Tibial nerve (tissue), 4 donors: Measurements from ENCODE around the gene STARD10. TPM values are rescaled to one million over a fixed set of nuclear protein-coding genes. Genes with fewer than 3 reads are reported as not detected.

Experiments used
- DNase-seq, 2 donors: peaks; one replicate each; pipeline ENCODE4 v3.0.0-alpha.2; 2019; ENCODE audit warnings: low spot score in 2 of 2
- H3K27ac ChIP-seq, 4 donors: fragments of 200-600 bp; sonication (generic) in 3 of 4; one replicate each; pipeline ENCODE4 v1.5.1; 2017 to 2019; ENCODE audit warnings: mild to moderate bottlenecking in 1 of 4
- H3K27me3 ChIP-seq, 2 donors: fragments of 200-600 bp; sonication (generic) in 1 of 2; one replicate each; pipeline versions ENCODE4 v1.5.1 to v1.6.0; 2017 to 2019
- H3K36me3 ChIP-seq, 3 donors: fragments of 200-600 bp; sonication (generic); one replicate each; pipeline ENCODE4 v1.5.1; 2018 to 2019
- H3K4me1 ChIP-seq, 4 donors: fragments of 200-600 bp; sonication (generic) in 3 of 4; one replicate each; pipeline ENCODE4 v1.5.1; 2017 to 2019
- H3K4me3 ChIP-seq, 4 donors: fragments of 200-600 bp; sonication (generic) in 3 of 4; one replicate each; pipeline ENCODE4 v1.5.1; 2017 to 2019; ENCODE audit warnings: mild to moderate bottlenecking in 1 of 4, moderate library complexity in 1 of 4
- H3K9me3 ChIP-seq, 4 donors: fragments of 200-600 bp; sonication (generic) in 3 of 4; one replicate each; pipeline ENCODE4 v1.5.1; 2017 to 2019
- CTCF ChIP-seq, 5 experiments: fragments of 200-600 bp in 3 of 5; fragments of 450-650 bp in 2 of 5; sonication (generic) in 3 of 5; IDR thresholded peaks; one replicate each; pipeline ENCODE4 v1.5.1; 2016 to 2019; ENCODE audit warnings: antibody characterized with exemption in 5 of 5, mild to moderate bottlenecking in 3 of 5, moderate library complexity in 2 of 5
- EP300 ChIP-seq, 2 donors: sonication (generic); formaldehyde crosslinking; IDR thresholded peaks; one replicate each; pipeline ENCODE4 v1.6.1; 2017; ENCODE audit warnings: antibody characterized with exemption in 2 of 2, mild to moderate bottlenecking in 1 of 2
- POLR2A ChIP-seq, 2 donors: fragments of 450-650 bp; IDR thresholded peaks; one replicate each; pipeline ENCODE4 v1.6.1; 2017; ENCODE audit warnings: antibody characterized with exemption in 2 of 2, mild to moderate bottlenecking in 2 of 2, moderate library complexity in 2 of 2
- WGBS, 2 donors: methylation state at CpG; one replicate each; pipeline ENCODE4 v1.1.5; 2018; 5-methylcytosine and 5-hydroxymethylcytosine counted together
- total RNA-seq, 4 donors: library from RNA; depleted of rRNA; stranded (reverse); fragments of >200 nt; gene quantifications; one replicate each; pipeline ENCODE4 v1.1.0, GENCODE V29; 2016

The STARD10 gene
- total RNA-seq, 4 donors from 2014 or later = 19.4 to 31.5 (median 23.7) TPM

GRCh38 chr11:72764503-72764902 is 29.3 kb downstream of the STARD10 start:
- WGBS, 2 donors = 61 to 81% methylated on average over 13 of the region's 13 CpGs
- no peaks in the 10 kb centered on the region for H3K9me3 ChIP-seq

GRCh38 chr11:72763823-72764222 is 30.0 kb downstream of the STARD10 start:
- H3K4me1 ChIP-seq = peaks cover 0 to 4% (median 0%) of the 10 kb centered on the region in 4 donors
- WGBS, 2 donors = 92 to 95% methylated on average over 4 of the region's 4 CpGs
- peaks cover 0 to 3% (median 0%) of the 10 kb centered on the region in 3 donors for H3K36me3 ChIP-seq
- TF ChIP-seq CTCF (IDR thresholded peaks at IDR 0.05) = no peak
- no peak for TF ChIP-seq EP300 (IDR thresholded peaks at IDR 0.05)
- TF ChIP-seq POLR2A (IDR thresholded peaks at IDR 0.05) = no peak
- no peak overlapping the region for H3K4me3 ChIP-seq
- DNase-seq = no peak
- no peaks in the 10 kb centered on the region for H3K9me3 ChIP-seq
- no peaks in the 10 kb centered on the region for H3K27me3 ChIP-seq
- no peak overlapping the region for H3K27ac ChIP-seq

More at GRCh38 chr11:72764503-72764902, 29.3 kb downstream of the STARD10 start:
- Histone ChIP-seq H3K36me3 (peaks cover 0 to 3% (median 0%) of the 10 kb centered on the region in 3 donors), H3K27ac (no peak overlapping the region), H3K4me3 (no peak overlapping the region), H3K4me1 (no peaks in the 10 kb centered on the region), H3K27me3 (no peaks in the 10 kb centered on the region)
- TF ChIP-seq POLR2A (IDR thresholded peaks at IDR 0.05) = no peak
- TF ChIP-seq EP300 (IDR thresholded peaks at IDR 0.05) = no peak
- TF ChIP-seq CTCF (IDR thresholded peaks at IDR 0.05) = no peak
- DNase-seq = no peak

GRCh38 chr11:72762641-72763304 is 31.1 kb downstream of the STARD10 start:
- 82 to 85% methylated on average over 5 of the region's 5 CpGs for WGBS, 2 donors
- H3K27me3 ChIP-seq = no peaks in the 10 kb centered on the region
- no peaks in the 10 kb centered on the region for H3K9me3 ChIP-seq
- no peak overlapping the region for H3K4me3 ChIP-seq
- H3K27ac ChIP-seq = no peak overlapping the region
- TF ChIP-seq CTCF (IDR thresholded peaks at IDR 0.05) = no peak
- TF ChIP-seq EP300 (IDR thresholded peaks at IDR 0.05) = no peak
- TF ChIP-seq POLR2A (IDR thresholded peaks at IDR 0.05) = no peak
- H3K4me1 ChIP-seq = peaks cover 0 to 8% (median 0%) of the 10 kb centered on the region in 4 donors
- no peak for DNase-seq
- peaks cover 0 to 9% (median 0%) of the 10 kb centered on the region in 3 donors for H3K36me3 ChIP-seq

- DNase-seq = no peak
- WGBS, 2 donors = 84 to 86% methylated on average over 8 of the region's 8 CpGs
- Histone ChIP-seq H3K27me3 (no peaks in the 10 kb centered on the region), H3K27ac (no peak overlapping the region), H3K4me3 (no peak overlapping the region), H3K9me3 (no peaks in the 10 kb centered on the region), H3K36me3 (peaks cover 0 to 27% (median 0%) of the 10 kb centered on the region in 3 donors), H3K4me1 (peaks cover 0 to 8% (median 0%) of the 10 kb centered on the region in 4 donors)
- TF ChIP-seq CTCF (IDR thresholded peaks at IDR 0.05) (no peak), EP300 (IDR thresholded peaks at IDR 0.05) (no peak), POLR2A (IDR thresholded peaks at IDR 0.05) (no peak)
These were observed 33.1 kb downstream of the STARD10 start for GRCh38 chr11:72760539-72761405.
